HG03066 (cell line): ENCODE results near the gene CFH.
"Not testable (repeated sequence)": the region's sequence is repeated elsewhere in the genome, so short reads cannot be mapped to it uniquely, and the experiment has no call there.

Experiments
- ATAC-seq: cut with Tn5 transposase; IDR thresholded peaks from one replicate; pipeline ENCODE4 v1.9.1; 2021; ENCODE audit warnings: low read depth; ENCODE audit not compliant: unreplicated experiment

Gene CFH

DNA sequence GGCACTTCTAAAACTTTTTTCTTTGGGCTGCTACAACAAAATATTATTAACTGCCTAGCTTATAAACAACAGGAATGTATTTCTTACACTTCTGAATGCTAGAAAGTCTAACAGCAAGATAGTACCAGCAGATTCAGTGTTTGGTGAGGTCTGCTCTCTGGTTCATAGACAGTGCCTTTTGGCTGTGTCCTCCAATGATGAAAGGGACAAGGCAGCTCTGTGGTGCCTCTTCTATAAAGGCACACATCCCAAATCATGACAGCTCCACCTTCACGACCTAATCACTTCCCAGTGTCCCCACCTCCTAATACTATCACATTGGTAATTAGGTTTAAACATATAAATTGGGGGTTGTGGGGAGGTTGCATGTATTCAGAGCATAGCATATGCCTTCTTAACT, 9.5 kb downstream of the CFH start:
- ATAC-seq = no peak

- ATAC-seq = no peak
Measured at GRCh38 chr1:196667131-196667530, 15.3 kb downstream of the CFH start.

GRCh38 chr1:196669051-196669450, 17.2 kb downstream of the CFH start:
- no peak for ATAC-seq

DNA sequence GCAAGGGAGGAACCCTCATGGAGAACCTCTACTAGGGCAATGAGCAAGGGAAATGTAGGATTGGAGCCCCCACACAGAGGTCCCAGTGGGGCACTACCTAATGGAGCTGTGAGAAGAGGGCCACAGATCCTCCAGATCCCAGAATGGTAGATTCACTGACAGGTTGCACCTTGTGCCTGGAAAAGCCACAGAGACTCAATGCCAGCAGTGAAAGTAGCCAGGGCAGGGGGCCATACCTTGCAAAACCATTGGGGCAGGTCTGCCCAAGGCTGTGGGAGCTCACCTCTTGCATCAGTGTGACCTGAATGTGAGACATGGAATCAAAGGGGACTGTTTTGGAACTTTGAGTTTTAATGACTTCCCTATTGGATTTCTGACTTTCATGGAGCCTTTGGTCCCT, 17.9 kb downstream of the CFH start:
- no peak for ATAC-seq

- no peak for ATAC-seq
Measured at GRCh38 chr1:196674908-196675307, 23.1 kb downstream of the CFH start.

GRCh38 chr1:196677781-196678509, 26.1 kb downstream of the CFH start:
- ATAC-seq = no peak

GRCh38 chr1:196678510-196678884, 26.7 kb downstream of the CFH start:
- no peak for ATAC-seq

GRCh38 chr1:196680107-196680506, 28.3 kb downstream of the CFH start:
- no peak for ATAC-seq

- ATAC-seq = no peak
Measured at GRCh38 chr1:196684476-196684875, 32.6 kb downstream of the CFH start.

DNA sequence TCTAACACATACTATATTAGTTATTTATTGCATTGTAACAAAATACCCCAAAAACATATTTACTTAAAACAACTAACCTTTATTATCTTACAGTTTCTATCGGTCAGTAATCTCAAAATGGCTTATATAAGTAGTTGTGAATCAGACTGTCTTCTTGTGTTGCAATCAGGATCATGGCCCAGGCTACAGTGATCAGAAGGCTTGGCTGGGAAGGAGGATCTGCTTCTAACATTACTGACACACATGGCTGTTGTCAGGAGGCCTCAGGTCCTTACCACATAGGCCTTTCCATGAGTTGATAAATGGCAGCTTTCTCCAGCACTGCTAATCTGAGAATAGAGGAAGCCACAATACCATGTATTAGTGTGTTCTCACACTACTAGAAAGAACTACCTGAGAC, 33.7 kb downstream of the CFH start:
- no peak for ATAC-seq

DNA sequence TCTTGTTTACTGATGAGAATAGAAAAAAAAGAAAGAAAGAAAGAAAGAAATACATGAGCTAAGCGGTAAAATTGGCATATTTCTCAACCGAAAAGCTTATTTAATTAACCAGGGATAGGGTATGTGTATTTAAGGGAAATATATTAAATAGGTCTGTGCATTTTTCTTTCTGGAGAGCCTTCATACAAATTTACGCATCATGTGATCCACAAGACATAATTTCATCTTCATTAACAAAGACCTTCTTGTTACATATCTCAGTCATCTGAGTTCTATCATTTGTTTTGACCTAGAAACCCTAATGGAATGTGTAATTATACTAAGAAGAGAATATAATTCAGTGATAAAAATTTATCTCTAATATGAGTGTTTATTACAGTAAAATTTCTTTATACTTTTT, 37.2 kb downstream of the CFH start:
- no peak for ATAC-seq

- ATAC-seq = no peak
Measured at GRCh38 chr1:196690582-196690981, 38.7 kb downstream of the CFH start.

GRCh38 chr1:196698993-196699392, 47.1 kb downstream of the CFH start:
- no peak for ATAC-seq

GRCh38 chr1:196701144-196701543, 49.3 kb downstream of the CFH start:
- ATAC-seq = no peak

- not testable (repeated sequence) for ATAC-seq
Measured at GRCh38 chr1:196709892-196710291, 58.0 kb downstream of the CFH start.

DNA sequence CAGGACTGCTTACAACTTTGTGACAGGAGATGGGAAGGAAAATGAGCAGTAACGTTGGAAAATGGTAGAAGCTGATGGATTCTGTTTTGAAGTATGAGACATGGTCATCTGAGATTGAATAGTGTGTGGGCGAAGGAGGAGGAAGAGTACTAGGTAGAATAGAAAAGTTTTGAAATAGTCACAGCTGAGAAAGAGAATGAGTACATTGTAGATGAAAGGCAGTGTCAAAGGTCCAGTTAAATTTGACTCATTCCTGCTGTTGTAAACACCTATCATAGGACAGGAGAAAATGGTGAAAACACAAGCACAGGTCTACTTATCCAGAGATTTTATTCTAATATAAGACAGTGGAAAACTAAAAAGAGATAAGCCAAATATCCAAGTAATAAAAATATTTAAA, 66.0 kb downstream of the CFH start:
- no peak for ATAC-seq

GRCh38 chr1:196723325-196724185, 71.7 kb downstream of the CFH start:
- ATAC-seq = peak; percentile 99

GRCh38 chr1:196732526-196732925, 80.7 kb downstream of the CFH start:
- no peak for ATAC-seq

GRCh38 chr1:196733091-196733970, 81.5 kb downstream of the CFH start:
- no peak for ATAC-seq

GRCh38 chr1:196734006-196734405, 82.2 kb downstream of the CFH start:
- ATAC-seq = no peak

DNA sequence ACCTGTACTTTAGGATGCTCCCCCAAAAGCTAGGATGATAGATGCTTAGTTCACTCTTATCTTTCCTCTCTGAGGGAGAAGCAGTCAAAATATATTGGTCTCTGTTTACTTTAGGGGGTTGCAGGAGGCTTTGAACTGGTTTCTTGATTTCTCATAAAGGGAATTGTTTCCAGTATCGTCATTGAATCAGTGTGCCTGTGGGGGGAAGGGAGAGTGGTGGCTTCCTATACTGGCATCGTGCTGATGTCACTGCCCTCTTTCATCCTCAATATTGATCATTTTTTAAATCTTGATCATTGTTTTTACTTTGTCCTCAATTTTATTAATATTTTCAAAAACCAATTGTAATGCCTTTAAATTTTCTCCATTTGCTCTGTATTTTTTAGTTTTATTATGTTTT, 82.6 kb downstream of the CFH start:
- no peak for ATAC-seq
